ENCODE results near the gene CORO2B.
"Not testable (repeated sequence)": the region's sequence is repeated elsewhere in the genome, so short reads cannot be mapped to it uniquely, and the experiment has no call there.

The CORO2B gene

GRCh38 chr15:68749365-68749764 lies 170.6 kb downstream of the CORO2B start:
- no peak for DNase-seq

- DNase-seq, result no peak
These were observed 171.0 kb downstream of the CORO2B start for GRCh38 chr15:68749793-68750192.

- DNase-seq, result no peak
These were observed 172.8 kb downstream of the CORO2B start for GRCh38 chr15:68751622-68752021.

- no peak for DNase-seq
These were observed 176.9 kb downstream of the CORO2B start for GRCh38 chr15:68755731-68756130.

- DNase-seq, result not testable (repeated sequence)
These were observed 181.3 kb downstream of the CORO2B start for GRCh38 chr15:68759982-68760579.

- no peak for DNase-seq
These were observed 184.3 kb downstream of the CORO2B start for GRCh38 chr15:68763063-68763462.

GRCh38 chr15:68764090-68764489 lies 185.3 kb downstream of the CORO2B start:
- no peak for DNase-seq

- no peak for DNase-seq
These were observed 187.0 kb downstream of the CORO2B start for GRCh38 chr15:68765602-68766368.

- no peak for DNase-seq
These were observed 189.0 kb downstream of the CORO2B start for GRCh38 chr15:68767833-68768232.

- DNase-seq, result no peak
These were observed 189.5 kb downstream of the CORO2B start for GRCh38 chr15:68768321-68768720.

- DNase-seq, result no peak
These were observed 190.9 kb downstream of the CORO2B start for GRCh38 chr15:68769702-68770101.

GRCh38 chr15:68770216-68770615 lies 191.4 kb downstream of the CORO2B start:
- no peak for DNase-seq

GRCh38 chr15:68773036-68773435 lies 194.2 kb downstream of the CORO2B start:
- no peak for DNase-seq

GRCh38 chr15:68774120-68774519 lies 195.3 kb downstream of the CORO2B start:
- no peak for DNase-seq

GRCh38 chr15:68774521-68775235 lies 195.9 kb downstream of the CORO2B start:
- DNase-seq, result no peak

- no peak for DNase-seq
These were observed 196.4 kb downstream of the CORO2B start for GRCh38 chr15:68775236-68775577.

GRCh38 chr15:68775671-68776476 lies 197.1 kb downstream of the CORO2B start:
- no peak for DNase-seq

- DNase-seq, result no peak
These were observed 197.9 kb downstream of the CORO2B start for GRCh38 chr15:68776477-68777270.
